HG03097 (cell line): Measurements from ENCODE around the gene PRR22.
"Not testable (repeated sequence)": the region's sequence is repeated elsewhere in the genome, so short reads cannot be mapped to it uniquely, and the experiment has no call there.

Experiments
- ATAC-seq: cut with Tn5 transposase; IDR thresholded peaks from one replicate; pipeline ENCODE4 v1.9.1; 2021; ENCODE audit not compliant: unreplicated experiment, low FRiP score

Gene PRR22

GRCh38 chr19:5762608-5763217, 21.8 kb downstream of the PRR22 start:
- no peak for ATAC-seq

GRCh38 chr19:5753743-5754142, 30.8 kb downstream of the PRR22 start:
- no peak for ATAC-seq

GRCh38 chr19:5751709-5752108, 32.8 kb downstream of the PRR22 start:
- ATAC-seq, result no peak

GRCh38 chr19:5749505-5749904, 35.0 kb downstream of the PRR22 start:
- ATAC-seq, result no peak

GRCh38 chr19:5748920-5749319, 35.6 kb downstream of the PRR22 start:
- ATAC-seq, result not testable (repeated sequence)

GRCh38 chr19:5744999-5745398, 39.5 kb downstream of the PRR22 start:
- not testable (repeated sequence) for ATAC-seq

GRCh38 chr19:5743630-5744029, 40.9 kb downstream of the PRR22 start:
- ATAC-seq, result no peak

GRCh38 chr19:5742051-5742450, 42.5 kb downstream of the PRR22 start:
- no peak for ATAC-seq

- ATAC-seq, result no peak
These were observed 46.1 kb downstream of the PRR22 start for GRCh38 chr19:5738423-5738822.

- ATAC-seq, result not testable (repeated sequence)
These were observed 51.4 kb downstream of the PRR22 start for GRCh38 chr19:5733172-5733571.
